SHP77 treated with DMSO at 0.1 percent for 48 hours (cell line): ENCODE data around the gene CMSS1.
"Not testable (repeated sequence)": the region's sequence is repeated elsewhere in the genome, so short reads cannot be mapped to it uniquely, and the experiment has no call there.

ENCODE experiments used
- DNase-seq: peaks from one replicate; lab custom pipeline; 2025; lab: John Stamatoyannopoulos, UW

CMSS1 gene

DNA sequence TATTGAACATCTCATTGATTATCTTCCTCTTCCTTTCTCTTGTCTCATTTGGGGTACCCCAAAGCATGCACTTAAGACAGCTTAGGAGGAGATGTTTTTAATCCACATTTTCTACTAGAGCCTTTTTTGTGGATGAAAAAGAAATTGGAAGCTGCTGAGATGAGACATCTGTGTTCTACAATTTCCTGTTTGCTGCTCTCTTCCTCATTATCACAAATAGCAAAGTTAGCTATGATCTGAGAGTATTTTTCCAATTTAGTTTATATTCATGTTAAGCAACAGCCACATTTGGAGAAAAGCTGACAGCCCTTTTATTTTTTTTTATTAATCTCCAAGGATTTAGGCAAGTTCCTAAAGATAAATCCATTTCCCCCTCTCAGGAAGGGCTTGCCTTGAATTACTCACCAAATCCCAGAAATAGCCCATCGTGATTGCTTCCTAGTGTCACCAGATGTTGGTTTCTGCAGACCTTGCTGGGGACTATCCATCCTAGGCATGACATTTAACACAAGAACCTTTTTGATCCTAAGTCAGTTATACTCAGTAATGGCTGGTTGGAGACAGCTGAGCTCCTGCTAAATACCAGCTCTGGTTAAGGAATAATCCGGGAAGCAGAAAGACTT is 367.4 kb downstream of the CMSS1 start:
- no peak for DNase-seq

DNA sequence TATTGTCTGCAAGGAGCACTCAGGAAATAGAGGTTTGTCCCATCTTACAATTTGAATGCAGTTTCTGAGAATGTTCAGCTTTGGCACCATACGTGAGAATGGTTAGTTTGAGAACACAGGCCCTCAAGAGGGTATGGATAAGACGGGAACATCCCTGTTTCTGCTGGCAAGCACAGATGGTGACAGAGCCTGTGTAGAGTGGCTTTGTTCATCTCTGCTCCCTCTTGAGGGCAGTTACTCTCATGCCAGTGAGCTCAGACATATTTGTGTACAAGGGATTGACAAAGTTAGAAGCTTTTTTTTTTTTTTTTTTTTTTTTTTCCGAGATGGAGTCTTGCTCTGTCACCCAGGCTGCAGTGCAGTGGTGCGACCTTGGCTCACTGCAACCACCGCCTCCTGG is 368.2 kb downstream of the CMSS1 start:
- DNase-seq = no peak

DNA sequence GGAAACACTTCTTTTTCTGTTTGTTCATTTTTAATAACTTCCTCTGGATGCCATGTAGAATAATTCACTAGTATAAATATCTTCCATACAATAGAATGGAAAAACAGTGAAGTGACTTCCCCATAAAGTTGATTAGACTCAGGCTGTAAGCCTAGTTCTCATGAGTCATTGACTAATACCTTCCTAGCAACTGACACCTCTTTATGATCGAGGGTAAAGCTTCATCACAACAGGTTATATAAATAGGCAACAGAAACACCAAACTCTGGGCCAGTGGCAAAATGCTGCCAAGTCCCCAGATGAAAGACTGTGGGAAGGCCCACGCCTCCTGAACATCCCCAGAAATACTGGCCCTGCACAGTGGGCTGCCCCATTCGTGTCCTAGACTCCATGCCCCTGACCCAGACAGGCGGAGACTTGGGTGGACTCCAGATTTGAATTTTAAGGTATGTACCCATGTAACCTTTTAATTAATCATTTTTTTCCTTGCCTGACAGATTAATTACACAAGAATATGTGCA is 371.8 kb downstream of the CMSS1 start:
- no peak for DNase-seq

DNA sequence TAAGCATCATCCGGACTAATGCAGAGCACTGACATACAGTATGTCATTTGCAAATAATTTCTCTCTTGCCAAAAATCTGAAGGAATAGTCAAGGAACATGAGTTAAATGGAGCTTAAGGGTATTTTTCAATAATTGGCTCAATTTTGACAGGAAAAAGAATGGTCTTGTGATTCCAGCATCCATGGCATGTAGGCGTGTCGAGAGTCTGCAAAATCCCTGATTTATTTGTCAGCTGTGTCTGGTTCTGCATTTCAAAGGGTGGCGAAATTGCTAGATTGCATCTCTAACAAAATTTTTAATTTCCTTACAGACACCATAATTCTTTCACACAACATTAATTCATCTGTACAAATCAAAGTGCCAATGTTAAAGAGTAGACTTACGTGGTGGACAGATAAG is 377.7 kb downstream of the CMSS1 start:
- no peak for DNase-seq

DNA sequence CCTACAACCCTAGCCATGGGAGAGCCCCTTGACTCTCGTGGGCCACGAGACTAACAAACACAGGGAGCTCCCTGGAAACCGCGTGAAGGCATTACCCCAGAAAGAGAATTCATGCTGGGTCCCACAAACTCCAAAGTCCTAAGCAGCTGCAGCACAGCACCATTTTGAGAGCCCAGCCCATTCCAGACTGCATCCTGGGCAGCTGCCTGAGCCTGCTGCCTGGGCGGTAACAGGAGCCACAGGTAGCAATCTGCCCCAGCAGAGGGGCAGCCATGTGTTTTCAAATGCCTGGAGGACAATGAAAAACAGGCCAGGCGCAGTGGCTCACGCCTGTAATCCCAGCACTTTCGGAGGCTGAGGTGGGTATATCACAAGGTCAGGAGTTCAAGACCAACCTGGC is 380.2 kb downstream of the CMSS1 start:
- no peak for DNase-seq

DNA sequence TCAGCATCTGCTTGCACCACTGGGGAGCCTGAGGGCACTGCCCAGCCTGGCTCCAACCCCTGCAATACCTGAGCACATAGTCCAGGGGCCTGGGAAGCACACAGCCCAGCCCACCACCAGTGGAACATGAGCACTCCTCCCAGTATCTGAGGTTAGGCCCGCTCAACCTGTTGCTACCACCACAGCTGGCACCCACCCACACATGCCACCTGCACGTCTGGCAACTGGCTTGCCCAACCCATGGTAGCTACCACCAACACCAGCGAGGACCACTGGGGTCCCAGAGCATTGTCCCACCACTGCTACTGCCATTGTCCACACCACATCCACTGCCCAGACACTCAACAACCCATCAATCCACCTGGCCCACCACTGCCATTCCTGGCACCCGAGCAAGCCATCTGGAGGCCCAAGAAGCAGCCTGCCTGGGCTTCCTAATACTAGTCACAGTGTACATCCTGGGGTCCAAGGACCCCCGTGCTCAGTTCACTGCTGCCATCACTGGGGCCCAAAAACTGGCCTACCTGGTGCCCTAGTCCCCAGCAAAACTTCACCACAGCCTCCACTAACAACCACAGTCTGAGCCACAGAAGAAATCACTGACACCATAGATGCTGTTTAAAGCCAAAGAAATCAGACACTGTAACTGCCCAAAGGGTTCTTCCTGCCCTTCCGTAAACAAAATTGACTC is 381.1 kb downstream of the CMSS1 start:
- DNase-seq = no peak

DNA sequence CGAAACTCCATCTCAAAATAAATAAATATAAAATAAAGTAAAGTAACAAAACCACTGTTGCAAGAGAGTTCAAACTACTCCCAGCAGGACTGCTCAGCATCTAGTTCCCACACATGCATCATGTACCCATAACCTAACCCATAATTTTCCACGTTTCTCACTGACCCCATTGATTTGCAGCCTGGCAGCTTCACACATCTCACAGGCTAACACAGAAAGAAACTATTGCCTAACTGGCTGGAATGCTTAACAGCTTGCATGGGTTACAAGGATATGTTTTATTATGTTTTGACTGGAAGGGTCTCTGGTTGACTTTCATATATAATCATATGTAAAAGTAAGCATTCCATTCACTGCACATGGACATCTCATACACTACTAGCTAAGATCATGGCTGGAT is 387.5 kb downstream of the CMSS1 start:
- no peak for DNase-seq

DNA sequence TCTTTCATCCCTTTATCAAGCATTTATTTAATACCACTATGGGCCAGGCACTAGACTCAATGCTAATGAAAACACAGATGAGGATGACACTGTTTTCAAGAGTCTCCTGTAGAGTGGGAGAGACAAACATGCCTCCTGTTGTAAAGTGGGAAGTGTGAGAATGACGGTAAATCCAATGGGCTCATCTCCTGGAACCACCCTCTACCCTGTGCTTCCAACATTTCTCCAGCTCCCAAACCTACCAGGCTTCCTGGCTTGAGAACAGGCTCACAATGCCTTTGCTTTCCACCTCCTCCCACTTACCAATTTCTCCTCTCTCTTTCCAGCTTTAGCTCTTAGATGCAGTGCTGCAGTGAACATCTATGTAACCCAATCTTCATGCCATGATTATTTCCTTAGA is 389.0 kb downstream of the CMSS1 start:
- DNase-seq = no peak

DNA sequence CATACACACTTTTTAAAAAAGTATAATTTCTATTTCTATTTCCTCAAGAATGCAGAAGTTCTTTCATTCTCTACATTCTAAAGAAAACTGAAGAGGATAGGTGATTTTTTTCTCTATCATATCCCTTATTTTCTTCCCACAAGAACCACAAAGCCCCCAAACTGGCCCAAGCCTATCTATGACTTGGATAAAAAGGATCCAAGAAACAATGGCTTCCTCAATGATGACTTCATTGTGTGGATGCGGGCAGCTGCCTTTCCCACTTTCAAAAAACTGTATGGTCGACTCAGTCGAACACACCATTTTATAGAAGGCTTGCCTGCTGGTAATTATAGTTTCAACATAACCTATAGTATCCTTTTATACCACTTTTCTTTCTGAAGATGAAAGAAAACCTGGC is 390.2 kb downstream of the CMSS1 start:
- no peak for DNase-seq

DNA sequence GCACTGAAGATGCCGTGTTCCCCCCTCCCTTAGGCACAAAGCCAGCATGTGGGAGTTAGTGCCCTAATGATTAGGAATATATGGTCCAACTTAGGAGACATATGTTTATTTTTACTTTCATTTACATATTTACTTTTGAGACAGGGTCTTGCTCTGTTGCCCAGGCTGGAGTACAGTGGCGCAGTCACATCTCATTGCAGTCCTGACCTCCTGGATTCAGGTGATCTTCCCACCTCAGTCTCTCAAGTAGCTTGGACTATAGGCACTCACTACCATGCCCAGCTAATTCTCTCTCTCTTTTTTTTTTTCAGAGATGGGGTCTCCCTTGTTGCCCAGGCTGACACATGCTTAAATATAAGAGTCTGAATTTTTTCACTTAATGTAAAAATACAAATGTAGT is 391.5 kb downstream of the CMSS1 start:
- no peak for DNase-seq

DNA sequence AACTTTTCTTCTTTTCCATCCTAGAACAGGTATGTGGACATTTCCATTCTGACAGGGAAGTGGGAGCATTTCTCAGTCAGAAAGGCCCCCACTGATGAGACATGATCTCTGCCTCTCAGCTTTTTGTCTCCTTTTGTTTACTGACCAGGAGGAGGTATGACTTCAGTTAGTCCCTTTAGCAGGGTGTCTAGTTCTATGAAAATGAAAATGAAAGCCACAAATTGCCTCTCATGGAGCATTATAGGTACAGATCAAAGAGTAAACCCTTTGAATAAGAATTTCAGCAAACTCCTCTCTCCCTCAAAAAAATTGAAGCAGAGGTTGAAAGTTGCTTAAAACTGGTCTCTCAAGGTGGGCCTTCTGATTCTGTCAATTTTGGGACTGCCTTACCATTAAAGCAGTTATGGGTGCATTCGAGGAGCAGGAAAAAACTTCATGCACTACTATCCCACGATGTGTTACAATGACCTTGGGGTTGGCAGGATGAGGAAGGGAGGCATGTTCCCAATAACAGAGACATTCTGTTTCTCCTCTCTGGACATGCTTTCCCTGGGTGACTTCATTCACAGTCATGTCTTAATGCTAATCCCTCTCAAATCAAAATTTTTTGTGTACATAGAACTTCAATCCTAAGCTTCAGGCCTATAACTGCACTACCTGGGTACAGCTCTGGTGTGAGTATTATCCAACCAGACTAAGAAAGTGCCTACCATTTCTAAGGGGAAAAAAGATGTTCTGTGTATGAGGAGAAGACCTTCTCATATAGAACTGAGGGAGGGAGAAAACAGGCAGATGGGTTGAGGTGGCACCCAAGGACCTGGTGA is 392.5 kb downstream of the CMSS1 start:
- DNase-seq = no peak

DNA sequence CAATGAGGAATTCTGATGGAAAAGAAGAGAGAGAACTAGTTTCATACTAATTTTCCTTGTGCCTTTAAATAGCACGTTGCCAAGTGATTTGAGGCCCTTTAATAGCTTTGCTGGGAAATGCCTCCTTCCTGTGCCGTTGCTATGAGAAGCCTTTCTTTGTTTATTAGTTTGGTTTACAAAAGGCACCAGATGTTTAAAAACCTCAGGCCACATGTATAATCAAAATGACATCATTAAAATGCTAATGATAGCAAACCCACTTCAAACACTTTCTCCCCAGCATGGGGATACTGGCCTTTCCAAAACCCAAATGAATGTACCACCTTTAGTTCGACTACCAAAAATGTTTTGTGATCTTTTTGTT is 393.1 kb downstream of the CMSS1 start:
- no peak for DNase-seq

DNA sequence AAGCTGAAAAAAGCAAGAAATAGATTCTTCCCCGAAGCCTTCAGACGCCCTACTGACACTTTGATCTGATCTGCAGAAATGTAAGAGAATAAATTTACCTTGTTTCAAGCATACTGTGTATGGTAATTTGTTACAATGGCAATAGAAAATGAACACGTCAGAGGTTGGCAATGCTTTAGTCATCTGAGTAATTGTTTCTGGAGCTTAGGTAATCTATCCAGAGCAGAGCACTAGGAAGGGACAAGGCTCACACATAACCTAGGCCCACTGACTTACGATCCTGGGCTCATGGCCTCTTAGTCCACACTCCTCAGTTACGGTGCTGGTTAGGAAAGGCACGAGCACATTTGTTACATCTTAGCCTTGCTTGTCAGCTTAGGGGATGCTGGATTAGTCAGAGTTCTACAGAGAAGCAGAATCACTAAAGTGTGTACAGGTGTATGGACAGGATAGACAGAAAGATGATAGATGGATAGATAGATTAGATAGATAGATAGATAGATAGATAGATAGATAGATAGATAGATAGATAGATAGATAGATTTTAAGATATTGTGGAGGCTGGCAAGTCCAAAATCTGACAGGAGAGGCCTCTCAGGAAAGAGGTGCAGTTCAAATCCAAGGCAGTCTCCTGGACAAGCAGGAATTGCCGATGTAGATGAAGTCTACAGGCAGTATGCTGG is 396.4 kb downstream of the CMSS1 start:
- DNase-seq = no peak

DNA sequence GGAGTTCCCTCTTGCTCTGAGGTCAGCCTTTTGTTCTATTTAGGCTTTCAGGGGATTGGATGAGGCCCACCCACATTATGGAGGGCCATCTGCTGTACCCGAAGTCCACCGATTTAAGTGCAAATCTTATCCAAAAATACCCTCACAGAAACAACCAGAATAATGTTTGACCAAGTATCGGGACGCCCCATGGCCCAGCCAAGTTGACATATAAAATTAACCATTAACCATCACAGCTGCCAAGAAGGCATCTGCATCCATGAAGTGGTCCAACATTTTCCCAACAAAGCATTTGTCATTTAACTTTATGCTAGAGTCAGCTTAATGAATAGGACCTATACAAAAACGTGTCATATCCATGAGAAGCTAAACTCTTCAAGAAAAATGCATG is 396.9 kb downstream of the CMSS1 start:
- no peak for DNase-seq

DNA sequence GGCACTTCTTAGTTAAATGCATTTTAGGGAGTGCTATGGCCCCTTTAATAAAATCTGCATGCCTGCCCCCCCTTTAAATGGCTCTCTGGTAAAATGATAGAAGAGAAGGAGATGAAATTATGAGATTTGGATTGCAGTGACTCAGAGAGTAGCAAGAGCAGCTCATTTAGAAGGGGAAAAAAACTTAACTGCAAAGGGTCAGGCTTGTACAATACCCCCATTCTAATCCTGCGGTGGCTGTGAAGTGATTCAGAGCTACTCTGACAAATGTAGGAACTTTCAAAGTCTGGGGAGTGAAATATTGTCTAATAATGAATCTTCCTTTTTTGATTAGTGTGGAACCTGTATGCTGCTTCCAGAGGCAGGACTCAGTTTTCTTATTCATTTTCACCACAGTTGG is 399.1 kb downstream of the CMSS1 start:
- no peak for DNase-seq

DNA sequence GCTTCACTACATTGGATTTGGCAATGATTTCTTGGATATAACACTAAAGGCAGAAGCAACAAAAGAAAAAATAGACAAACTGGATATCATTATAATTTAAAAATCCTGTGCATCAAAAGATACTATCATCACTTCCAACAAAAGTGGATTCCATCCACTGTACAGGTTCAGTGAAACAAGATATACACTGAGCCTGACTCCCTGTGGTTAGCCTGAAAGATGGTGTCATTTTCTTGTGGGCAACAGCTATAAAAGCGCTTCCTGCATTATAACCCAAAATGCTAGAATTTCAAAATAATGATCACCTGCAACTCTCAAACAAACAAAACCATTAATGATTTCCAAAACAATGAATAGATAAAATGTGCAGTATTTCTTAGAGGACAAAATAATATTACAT is 403.5 kb downstream of the CMSS1 start:
- no peak for DNase-seq

DNA sequence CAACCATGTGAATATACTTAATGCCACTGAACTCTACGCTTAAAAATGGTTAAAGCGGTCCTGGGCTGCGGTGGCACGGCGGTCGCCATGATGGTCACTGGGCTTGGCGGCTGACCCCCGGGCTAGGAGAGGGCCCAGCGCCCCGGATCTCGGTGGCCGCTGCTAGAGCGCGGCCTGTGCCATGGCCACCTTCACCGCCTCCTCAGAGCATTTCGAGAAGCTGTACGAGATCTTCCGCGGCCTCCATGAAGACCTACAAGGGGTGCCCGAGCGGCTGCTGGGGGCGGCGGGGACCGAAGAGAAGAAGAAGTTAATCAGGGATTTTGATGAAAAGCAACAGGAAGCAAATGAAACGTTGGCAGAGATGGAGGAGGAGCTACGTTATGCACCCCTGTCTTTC is 407.5 kb downstream of the CMSS1 start:
- DNase-seq = no peak

DNA sequence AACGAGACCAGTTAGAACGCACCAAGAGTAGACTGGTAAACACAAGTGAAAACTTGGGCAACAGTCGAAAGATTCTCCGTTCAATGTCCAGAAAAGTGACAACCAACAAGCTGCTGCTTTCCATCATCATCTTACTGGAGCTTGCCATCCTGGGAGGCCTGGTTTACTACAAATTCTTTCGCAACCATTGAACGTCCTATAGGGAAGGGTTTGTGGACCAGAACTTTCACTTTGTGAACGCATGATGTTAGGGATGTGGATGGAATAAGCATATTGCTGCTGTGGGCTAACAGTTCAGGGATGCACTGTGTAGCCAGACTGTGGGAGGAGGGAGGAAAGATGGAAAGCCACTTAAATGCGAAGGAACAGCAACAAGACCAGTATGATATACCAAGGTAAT is 408.2 kb downstream of the CMSS1 start:
- DNase-seq = no peak

DNA sequence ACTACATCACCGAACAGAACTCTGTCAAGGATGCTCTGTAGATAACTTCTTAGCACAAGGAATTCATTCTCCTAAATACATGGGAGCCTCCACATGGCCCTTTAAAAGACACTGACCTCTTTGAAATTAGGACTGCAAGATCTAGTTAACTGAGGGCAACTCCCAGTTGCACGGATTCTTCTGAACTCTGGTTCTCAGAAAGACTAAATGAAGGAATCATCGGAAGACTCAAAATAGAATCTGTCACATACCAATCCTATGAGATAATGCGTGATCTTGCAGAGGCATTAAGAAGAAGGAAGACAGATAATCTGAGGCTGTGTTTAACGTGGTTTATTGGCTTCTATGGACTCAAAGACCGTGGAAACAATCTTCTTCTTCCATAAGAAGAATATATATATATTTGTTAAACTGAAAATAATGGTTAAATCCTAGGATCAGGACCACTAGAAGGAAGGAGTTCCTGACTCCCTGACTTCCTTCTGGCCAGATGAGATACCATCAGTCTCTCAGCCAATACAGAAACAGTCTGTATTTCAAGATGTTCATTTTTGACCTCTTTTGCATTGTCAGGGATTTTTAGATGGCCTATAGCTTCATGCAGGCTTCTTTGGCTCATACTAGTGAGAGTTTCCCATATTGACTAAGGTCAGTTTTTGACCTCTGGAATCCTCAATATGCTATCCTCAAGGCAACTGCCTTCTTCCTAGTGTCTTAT is 409.2 kb downstream of the CMSS1 start:
- no peak for DNase-seq

DNA sequence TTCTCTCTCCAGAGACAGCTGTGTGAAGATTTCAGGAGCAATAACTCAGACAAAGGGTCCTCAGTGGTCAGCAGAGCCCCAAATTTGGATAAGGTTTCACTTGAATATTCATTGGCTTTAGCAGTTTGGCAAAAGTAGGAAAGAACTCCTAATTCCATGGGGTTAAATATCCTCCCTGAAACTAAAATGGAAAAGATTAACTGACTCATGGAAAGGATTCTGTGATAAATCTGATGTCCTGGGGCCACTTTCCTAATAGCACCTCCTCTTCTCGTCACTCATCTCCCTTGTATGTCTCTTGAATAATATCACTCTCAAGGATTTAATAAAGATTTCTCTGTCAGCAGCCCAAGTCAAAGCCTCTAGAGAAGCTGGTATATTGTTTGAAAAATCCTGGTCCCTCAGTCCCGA is 409.9 kb downstream of the CMSS1 start:
- DNase-seq = no peak

DNA sequence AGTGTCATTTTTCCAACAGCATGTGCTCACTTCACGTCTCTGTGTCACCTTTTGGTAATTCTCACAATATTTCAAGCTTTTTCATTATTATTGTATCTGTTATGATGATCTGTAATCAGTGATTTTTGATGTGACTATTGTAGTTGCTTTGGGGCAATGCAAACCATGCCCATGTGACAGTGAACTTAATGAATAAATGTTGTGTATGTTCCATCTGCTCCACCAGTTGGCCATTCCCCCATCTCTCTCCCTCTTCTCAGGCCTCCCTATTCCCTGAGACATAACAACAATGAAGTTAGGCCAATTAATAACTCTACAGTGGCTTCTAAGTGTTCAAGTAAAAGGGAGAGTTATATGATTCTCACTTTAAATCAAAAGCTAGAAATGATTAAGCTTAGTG is 410.6 kb downstream of the CMSS1 start:
- no peak for DNase-seq

DNA sequence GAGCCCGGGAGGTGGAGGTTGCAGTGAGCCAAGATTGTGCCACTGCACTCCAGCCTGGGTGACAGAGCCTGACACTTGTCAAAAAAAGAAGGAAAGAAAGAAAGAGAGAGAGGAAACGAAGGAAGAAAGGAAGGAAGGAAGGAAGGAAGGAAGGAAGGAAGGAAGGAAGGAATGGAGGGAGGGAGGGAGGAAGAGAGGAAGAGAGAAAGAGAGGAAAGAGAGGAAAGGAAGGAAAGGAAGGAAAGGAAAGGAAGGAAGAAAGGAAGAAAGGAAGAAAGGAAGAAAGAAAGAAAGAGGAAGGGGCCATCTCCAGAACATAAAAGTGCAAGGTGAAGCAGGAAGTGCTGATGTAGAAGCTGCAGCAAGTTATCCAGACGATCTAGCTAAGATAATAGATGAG is 411.5 kb downstream of the CMSS1 start:
- not testable (repeated sequence) for DNase-seq
